HG03520 (cell line): ENCODE data around the gene TNS3.

Experiments
- ATAC-seq: cut with Tn5 transposase; IDR thresholded peaks from one replicate; pipeline ENCODE4 v1.9.1; 2021; ENCODE audit warnings: mild to moderate bottlenecking, moderate library complexity; ENCODE audit not compliant: unreplicated experiment

The TNS3 gene

DNA sequence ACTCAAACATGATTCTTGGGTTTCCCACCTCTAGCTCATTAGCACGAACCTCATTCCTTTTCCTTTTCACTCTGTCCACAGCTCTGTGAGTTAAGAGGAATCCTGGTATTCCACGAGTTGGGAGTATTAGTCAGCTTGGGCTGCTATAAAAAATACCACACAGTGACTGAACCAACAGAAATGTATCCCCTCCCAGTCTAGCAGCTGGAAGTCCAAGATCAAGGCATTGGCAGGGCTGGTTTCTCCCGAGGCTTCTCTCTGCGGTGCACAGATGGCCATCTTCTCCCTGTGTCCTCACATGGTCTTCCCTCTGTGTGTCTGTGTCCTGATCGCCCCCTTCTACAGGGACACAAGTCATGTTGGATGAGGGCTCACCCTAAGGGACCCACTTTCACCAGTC lies 261.6 kb downstream of the TNS3 start:
- no peak for ATAC-seq

- ATAC-seq = no peak
Observed at GRCh38 chr7:47318395-47319182, 263.3 kb downstream of the TNS3 start.

GRCh38 chr7:47317487-47317886 lies 264.4 kb downstream of the TNS3 start:
- ATAC-seq = no peak

GRCh38 chr7:47314728-47315607 lies 266.9 kb downstream of the TNS3 start:
- ATAC-seq = no peak

GRCh38 chr7:47314248-47314647 lies 267.7 kb downstream of the TNS3 start:
- no peak for ATAC-seq

- ATAC-seq = no peak
Observed at GRCh38 chr7:47313564-47313963, 268.3 kb downstream of the TNS3 start.

DNA sequence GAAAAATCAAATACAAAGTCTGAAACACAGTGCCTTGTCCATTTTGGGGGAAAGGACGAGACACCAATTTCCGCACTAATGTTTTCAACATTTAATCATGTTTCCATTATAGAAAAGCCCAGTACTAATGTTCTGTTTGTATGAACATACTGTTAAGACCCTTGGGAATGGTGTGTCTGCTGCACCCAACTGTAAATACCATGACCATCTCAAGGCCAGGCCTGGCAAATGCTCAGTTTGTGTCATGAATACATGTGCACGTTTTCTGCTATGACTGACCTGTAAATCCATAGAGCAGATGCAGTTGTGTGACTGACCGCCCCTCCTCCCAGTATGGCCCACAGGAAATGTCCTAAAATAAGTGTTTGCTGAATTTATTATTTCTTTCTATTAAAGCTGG lies 270.0 kb downstream of the TNS3 start:
- no peak for ATAC-seq

DNA sequence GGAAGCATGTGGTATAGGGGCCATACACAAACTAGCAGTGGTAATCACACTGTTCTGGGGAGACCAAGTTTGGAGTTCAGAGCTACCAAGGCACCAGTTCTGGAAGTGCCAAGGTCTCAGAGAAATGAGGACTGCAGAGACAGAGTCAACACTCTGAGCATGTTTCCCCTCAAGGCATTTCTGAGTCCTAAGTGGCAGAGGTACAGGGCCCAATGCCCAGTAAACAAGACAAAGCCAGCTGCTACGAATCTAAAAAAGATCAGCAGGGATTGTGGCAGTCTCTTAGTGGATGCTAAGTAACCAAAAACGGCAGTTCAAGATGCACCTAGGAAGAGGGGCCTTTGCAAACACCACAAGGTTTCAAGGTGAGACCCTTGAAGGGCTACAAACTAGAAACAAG lies 271.9 kb downstream of the TNS3 start:
- no peak for ATAC-seq

DNA sequence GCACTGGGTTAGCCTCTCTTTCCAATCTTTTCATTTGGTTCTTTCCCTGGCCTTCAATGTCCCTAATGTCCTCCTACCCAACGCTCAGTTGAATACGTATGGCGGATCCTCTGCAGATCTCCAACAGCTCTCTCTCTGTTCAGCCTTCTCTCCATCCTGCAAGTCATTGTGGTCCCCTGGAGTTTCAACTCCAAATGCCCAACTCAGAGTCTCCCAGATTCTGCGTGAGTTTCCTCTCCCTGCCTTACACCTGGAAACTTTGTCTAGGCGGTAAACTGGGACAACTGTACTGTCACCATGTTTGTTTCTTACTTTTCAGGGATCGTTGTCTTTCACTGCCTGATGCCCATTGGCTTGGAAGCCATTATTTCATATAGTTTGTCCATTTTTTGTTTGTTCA lies 273.1 kb downstream of the TNS3 start:
- ATAC-seq = no peak

GRCh38 chr7:47307311-47307710 lies 274.6 kb downstream of the TNS3 start:
- ATAC-seq = no peak

GRCh38 chr7:47304727-47305719 lies 276.9 kb downstream of the TNS3 start:
- no peak for ATAC-seq

- ATAC-seq = no peak
Observed at GRCh38 chr7:47303695-47304453, 278.0 kb downstream of the TNS3 start.

- no peak for ATAC-seq
Observed at GRCh38 chr7:47303014-47303694, 278.8 kb downstream of the TNS3 start.

GRCh38 chr7:47302560-47302959 lies 279.4 kb downstream of the TNS3 start:
- no peak for ATAC-seq

DNA sequence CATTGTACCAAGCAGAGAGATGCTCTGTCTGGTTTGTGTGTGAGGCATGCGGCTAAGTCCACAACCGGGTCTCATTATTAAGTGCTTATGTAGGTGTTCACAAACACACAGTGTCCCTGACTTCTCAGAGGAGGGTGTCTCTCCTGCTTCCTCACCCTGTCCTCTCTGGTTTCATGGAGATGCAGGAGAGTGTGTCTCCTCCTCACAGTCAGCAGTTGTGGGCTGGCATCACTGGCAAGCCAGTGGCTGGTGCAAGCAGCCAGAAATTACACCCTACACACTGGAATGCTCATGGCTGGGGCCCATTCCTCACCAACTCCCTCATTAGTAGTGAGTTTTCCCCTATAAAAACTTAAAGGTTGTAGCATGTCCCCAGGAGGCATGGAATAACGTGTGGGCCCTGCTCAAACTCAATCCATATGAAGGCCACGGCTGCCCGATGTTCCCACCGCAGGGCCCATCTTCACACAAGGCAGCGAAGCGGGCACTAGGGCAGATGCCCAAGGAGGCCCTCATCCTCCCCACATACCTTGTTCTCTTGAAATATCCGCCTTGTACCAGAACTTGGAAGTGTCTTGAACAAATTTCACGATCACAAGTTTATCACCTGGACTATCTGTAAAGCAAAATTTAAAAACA lies 280.1 kb downstream of the TNS3 start:
- no peak for ATAC-seq

- no peak for ATAC-seq
Observed at GRCh38 chr7:47301105-47301477, 280.8 kb downstream of the TNS3 start.

- no peak for ATAC-seq
Observed at GRCh38 chr7:47300472-47301104, 281.3 kb downstream of the TNS3 start.

DNA sequence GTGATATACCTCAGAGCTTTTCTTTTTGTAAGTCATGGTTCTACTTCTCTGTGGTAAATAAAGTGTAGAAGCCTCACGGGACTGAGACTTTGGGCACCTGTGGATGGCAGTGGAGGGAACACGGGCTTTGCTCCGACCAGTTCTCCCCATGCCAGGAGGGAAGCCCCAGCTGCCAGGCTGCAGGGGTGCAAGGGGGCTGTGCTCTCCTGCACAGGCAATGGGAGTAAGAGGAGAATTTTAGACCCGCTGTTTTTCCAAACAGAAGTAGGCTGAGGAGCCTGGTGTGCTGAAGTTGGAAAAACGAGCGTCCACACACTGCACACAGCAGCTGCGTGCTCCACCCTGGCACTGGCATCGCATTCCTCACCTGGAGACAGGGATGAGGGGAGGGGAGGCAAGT lies 282.4 kb downstream of the TNS3 start:
- no peak for ATAC-seq

- no peak for ATAC-seq
Observed at GRCh38 chr7:47298636-47299035, 283.3 kb downstream of the TNS3 start.
